GM19395 (cell line): Measurements from ENCODE around the gene WDFY2.

ENCODE experiments used
- ATAC-seq: cut with Tn5 transposase; IDR thresholded peaks from one replicate; pipeline ENCODE4 v1.9.1; 2021; ENCODE audit warnings: mild to moderate bottlenecking, moderate library complexity; ENCODE audit not compliant: unreplicated experiment

Gene WDFY2

DNA sequence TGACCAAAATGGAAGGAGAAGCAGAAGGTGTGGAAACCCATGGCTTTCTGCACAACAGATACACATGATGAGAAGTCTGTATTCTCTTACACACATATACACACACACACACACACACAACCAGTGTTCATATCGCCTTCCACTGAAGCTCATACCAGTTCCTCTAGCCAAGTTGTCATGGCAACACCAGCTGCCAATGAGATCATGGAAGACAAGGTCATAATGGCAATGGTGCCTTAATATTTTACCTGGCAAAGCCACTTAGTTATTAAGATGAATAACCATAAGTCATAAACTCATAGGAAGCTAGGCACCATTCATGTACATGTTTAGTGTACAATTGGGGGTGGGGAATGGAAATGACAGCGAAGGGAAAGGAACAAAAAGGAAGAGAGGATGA is 222.3 kb downstream of the WDFY2 start:
- no peak for ATAC-seq

DNA sequence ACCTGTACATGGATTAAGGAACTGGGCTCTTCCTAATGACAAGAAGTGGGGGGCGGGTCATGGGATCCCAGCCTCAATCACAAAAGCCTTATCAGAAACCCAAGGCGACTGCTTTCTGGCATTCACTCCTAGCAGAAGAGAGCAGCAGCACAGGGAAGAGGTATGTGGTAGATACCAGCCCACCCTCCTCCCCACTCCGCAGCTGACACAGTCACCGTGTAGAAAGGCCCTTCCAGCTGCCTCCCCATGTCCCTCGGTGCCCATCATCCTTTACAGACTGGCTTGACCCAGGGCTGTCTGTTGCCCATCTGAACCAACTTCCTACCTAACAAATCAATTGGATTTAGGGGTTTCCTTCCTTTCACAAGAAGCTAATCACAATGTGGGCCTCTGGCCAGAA is 222.8 kb downstream of the WDFY2 start:
- ATAC-seq: no peak

DNA sequence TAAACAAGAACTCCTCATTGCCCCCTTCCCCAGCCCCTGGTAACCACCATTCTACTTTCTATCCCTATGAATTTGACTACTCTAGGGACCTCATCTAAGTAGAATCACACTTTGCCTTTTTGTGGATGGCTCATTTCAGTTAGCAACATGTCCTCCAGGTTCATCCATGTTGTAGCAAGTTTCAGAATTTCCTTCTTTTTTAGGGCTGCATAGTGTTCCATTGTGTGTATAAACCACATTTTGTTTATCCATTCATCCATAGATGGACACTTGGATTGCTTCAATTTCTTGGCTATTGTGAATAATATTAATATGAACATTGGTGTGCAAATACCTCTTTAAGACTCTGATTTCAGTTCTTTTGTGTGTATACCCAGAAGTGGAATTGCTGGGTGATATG is 224.5 kb downstream of the WDFY2 start:
- ATAC-seq: no peak

DNA sequence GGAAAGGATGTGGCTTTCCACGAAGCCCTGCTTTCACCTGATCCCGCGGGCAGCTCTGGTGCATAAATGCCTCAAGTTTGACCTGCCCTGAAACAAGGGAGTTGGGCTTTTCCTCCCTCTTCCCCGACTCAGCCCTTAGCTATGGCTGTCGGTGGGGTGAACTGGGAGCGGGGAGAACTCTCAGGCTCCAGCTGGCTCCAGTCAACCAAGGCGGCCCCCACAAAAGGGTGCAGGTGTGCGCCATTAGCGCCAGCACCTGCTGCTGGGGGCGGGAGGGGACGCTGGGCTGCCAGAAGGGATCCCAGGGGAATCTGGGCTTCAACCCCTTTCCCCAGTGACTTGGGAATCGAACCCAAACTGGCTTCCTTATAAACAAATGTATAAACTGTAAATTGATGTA is 226.8 kb downstream of the WDFY2 start:
- ATAC-seq: no peak

DNA sequence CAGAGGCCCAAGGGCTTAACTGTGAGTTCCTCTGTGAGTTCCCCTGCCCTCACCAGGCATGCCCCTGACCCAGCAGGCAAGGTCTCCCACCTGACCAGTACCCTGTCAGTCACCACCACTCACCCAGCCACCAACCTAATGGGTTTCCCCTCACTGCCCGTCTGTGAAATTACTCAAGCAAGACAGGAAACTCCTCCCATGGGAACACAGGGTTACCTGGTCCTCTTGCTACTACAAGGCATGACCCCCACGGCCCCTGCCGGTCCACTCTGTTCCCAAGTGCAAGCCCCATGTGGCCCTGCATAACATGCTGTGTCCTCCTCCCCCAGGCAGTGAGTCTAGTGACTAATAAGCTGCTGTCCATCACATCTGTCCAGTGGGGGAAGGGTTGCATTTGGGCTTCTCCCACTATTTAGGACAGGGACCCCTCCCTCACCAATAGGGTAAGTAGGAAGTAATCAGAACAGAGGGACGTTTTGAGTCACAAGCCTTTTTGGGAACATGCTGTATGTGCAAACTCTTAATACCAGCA is 227.7 kb downstream of the WDFY2 start:
- ATAC-seq: no peak

DNA sequence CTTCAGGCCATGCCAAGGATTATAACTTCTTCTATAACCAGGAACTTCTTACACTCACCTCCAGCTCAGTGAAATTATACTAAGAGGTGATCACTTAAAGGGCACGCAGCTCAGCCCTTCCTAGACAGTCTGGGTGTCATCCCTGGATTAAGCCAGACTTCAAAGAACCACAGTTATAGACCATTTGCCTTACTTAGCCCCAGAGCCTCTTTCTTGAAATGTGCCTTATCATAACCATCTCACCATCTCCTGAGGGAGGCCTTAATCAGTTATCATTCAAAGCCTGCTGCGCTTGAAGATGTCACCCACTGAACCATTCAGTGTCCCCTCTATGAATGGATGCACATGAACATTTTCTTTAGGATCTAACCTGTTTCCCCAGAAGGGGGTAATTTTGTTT is 229.8 kb downstream of the WDFY2 start:
- no peak for ATAC-seq

DNA sequence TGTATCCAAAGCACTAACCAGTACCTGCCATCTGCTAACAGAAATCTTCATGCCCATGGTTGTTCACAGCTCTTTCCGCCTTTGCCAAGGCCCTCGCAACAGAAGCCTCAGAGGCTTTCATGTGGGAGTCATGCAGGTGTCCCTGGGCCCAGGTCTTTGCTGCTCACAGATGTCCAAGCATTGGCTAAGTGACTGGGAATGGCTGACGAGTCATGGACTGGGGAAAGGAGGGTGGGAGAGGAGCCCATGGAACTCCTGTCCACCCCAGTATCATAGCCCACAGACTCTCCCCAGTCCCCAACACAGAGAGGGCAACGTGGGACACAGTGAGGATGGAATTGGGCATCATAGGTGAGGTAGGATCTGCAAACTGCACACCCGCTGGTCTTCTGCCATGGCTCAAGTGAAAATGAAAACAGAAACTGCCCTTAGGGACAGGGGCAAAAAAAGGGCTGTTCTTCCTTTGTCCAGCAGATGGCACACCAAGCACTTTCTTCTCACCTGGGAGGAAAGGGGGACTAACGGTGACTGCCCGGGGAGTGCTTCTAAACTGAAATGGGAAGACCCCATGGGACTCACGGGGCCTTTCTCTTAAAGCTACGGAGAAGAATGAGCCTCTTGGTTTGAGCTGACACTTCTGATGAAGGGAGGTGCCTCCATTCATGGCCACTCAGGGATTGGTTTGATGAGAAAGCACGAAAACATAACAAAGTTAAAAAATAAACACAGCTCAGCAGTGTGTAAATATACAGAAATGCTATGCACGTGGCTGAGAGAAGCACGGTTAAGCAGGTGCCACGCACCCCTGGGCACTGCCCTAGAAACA is 230.8 kb downstream of the WDFY2 start:
- ATAC-seq: peak; percentile 81

DNA sequence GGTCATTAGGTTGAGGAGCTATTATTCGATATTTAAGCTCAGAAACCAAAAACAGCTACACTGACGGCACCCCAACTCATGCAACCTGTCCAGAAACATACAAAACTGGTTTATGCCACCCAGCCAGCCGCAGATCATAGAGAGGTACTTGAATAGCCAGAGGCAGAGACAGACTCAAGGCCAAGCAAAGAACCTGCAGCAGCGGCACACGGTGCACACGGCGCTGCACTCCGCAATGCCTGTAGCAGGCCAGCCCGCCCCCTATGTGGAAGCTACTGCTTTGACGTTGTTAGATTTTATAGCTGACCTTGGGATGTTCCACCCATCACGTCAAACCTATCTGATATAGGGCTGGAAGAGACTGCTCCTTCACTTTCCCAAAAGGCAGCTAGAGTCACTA is 231.6 kb downstream of the WDFY2 start:
- ATAC-seq: no peak

DNA sequence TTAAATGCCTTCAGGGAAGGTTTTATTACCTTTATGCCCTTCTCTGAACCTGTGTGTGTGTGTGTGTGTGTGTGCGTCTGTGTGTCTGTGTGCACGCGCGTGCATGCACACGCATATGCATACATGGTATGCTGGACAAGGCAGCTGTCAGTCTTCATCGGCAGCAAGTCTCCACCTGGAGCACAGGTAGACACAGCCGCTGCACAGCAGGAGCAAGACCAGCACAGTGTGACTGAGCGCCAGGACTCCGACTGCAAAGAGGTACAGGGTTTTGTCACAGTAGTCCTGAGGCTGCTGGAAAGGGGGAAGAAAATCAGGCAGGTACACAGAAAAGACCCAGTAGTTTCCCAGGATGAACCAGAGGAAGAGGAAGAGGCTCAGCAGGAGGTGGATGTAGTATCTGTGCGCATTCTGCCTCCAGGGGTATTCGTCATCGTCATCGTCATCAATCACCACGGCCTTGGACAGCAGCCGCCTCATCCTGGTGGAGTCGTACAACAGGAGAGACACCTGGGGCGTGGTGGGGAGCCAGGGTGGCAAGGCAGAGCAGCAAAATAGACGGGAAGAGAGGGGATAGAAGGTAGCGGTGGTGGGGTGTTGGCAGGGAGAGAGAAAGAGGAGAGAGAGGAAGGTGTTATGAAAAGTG is 232.5 kb downstream of the WDFY2 start:
- ATAC-seq: no peak
